Fibroblast of skin of left quadriceps (primary cell): ENCODE data around the gene CFB.
"Not testable (repeated sequence)": the region's sequence is repeated elsewhere in the genome, so short reads cannot be mapped to it uniquely, and the experiment has no call there.

Experiments
- DNase-seq, 2 experiments: peaks; one replicate each; pipeline ENCODE4 v3.0.0-alpha.2; 2013; ENCODE audit warnings: low read depth in 2 of 2

The CFB gene

GRCh38 chr6:31911826-31912585, 33.9 kb upstream of the CFB start:
- DNase-seq, result no peak

GRCh38 chr6:31915351-31915750, 30.5 kb upstream of the CFB start:
- DNase-seq, result no peak

DNA sequence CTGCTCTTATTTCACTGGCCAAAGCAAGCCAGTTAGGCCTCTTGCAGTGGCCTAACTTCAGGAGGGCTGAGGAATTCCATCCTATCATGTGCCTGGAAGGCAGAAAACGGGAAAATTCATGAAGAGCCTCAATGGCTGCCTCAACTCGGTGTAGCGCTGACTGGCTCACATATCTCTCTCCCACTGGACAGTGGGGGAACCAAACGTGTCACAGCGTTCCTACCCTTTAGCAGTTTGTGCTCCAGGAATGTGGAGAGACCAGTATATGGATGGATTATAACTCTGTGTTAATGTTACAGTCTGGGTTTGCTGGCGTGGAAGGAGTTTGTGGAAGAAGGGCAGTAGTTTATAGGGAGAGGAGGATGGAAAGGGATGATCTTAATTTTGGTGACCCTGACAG, 30.1 kb upstream of the CFB start:
- no peak for DNase-seq

DNA sequence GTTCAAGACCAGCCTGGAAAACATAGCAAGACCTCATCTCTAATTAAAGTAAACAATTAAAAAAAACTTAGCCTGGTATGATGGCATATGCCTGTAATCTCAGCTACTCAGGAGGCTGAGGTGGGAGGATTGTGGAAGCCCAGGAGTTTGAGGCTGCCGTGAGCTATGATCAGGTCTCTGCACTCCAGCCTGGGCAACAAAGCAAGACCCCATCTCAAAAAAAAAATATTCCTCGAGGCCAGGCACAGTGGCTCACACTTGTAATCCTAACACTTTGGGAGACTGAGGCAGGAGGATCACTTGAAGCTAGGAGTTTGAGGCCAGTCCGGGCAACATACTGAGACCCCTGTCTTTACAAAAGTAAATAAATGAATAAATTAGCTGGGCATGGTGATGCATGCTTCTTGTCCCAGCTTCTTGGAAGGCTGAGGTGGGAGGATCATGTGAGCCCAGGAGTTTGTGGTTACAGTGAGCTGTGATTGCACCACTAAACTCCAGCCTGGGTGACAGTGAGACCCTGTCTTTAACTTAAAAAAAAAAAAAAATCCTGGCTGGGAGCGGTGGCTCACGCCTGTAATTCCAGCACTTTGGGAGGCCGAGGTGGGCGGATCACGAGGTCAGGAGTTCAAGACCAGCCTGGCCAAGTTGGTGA, 27.7 kb upstream of the CFB start:
- DNase-seq, result no peak

- DNase-seq, result no peak
These were observed 26.1 kb upstream of the CFB start for GRCh38 chr6:31919624-31920303.

DNA sequence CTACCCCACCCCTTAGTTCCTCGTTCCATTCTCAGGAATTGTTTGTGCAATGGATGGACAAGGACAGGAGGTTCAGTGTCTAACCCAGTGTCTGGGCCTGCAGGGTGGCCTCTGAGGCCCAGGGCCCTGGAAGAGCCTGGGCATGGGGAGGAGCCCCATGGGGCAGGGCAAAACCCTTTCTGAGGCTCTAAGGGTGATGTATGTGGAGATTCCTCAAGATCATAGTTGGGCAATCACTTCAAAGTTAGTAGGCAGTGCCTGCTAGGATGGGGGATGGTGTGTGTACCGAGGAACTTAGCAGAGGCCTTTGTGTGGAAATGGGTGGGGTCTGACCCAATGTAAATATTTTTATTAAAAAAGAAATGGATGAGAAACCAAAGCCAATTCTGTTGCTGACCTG, 25.1 kb upstream of the CFB start:
- DNase-seq, result no peak

DNA sequence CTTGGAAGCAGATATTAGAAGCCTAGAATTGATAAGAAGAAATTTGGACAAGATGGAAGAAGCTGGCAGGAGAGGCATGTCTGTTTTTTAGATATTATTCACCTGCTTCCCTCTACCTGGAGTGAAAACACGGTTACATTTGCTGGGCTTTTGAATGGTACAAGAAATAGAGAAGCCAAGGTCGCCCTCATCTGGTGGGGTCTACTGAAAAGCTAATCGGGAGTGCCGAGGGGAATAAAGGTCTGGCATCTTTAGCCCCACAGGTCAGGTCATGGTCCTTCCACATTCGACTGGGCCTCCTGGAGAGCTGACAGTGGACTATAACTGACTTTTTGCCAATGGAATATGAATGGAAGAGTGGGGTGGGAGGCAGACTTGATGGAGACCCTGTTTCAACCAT, 23.0 kb upstream of the CFB start:
- DNase-seq, result no peak

DNA sequence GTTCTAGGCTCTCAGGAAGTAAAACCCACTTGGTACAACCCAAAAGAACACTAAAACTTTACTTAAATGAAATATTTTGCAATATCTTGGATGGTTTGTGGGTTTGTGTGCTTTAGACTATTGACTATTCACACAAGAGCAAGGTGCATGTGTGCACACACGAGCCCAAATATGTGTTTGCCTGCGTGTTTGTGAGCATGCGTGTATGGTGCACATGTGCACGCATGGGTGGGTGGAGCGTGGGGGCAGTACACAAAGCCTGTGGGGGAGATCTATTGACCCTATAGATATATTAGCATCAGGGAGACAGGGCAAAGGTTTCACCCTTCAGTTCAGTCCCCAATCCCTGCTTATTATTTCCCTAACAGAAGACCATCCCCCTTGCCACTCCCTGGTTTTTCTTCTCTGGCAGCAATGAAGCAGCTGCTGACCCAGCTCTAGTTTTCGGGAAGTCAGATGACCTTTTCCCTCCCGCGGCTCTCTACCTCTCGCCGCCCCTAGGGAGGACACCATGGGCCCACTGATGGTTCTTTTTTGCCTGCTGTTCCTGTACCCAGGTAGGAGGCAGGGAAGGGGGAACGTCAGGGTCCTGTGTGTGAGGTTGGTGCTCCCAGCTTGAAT, 18.5 kb upstream of the CFB start, which contains the start of gene C2:
C2 (plus strand) TSS at position 476 of the 621 bp plus-strand sequence; CDS start at position 512, 36 bp downstream.
- DNase-seq, result no peak

GRCh38 chr6:31927863-31928671, 17.8 kb upstream of the CFB start:
- no peak for DNase-seq

- DNase-seq, result no peak
These were observed 17.3 kb upstream of the CFB start for GRCh38 chr6:31928672-31928939.

DNA sequence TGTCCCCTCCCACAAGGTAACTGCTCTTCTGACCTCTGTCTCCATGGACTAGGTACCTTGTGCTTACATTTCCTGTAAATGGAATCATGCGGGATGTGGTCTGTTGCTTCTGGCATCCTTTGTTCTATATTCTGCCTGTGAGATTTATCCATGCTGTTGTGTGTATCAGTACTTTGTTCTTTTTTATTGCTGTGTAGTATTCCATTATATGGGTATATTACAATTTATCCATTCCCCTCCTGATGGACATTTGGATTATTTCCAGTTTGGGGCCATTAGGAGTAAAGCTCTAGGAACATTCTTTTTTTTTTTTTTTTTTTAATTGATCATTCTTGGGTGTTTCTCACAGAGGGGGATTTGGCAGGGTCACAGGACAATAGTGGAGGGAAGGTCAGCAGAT, 14.9 kb upstream of the CFB start:
- DNase-seq, result no peak

DNA sequence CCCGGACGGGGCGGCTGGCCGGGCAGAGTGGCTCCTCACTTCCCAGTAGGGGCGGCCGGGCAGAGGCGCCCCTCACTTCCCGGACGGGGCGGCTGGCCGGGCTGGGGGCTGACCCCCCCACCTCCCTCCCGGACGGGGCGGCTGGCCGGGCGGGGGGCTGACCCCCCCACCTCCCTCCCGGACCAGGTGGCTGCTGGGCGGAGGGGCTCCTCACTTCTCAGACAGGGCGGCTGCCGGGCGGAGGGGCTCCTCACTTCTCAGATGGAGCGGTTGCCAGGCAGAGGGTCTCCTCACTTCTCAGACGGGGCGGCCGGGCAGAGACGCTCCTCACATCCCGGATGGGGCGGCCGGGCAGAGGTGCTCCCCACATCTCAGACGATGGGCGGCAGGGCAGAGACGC, 13.8 kb upstream of the CFB start:
- not testable (repeated sequence) for DNase-seq

GRCh38 chr6:31933537-31933936, 12.4 kb upstream of the CFB start:
- DNase-seq, result no peak

GRCh38 chr6:31935021-31935420, 10.9 kb upstream of the CFB start:
- no peak for DNase-seq

- no peak for DNase-seq
These were observed 10.1 kb upstream of the CFB start for GRCh38 chr6:31935823-31936222.

- DNase-seq, result no peak
These were observed 5.6 kb upstream of the CFB start for GRCh38 chr6:31940256-31940664.

GRCh38 chr6:31943742-31944141, 2.2 kb upstream of the CFB start:
- no peak for DNase-seq

GRCh38 chr6:31945154-31945506, 765 bp upstream of the CFB start:
- no peak for DNase-seq

DNA sequence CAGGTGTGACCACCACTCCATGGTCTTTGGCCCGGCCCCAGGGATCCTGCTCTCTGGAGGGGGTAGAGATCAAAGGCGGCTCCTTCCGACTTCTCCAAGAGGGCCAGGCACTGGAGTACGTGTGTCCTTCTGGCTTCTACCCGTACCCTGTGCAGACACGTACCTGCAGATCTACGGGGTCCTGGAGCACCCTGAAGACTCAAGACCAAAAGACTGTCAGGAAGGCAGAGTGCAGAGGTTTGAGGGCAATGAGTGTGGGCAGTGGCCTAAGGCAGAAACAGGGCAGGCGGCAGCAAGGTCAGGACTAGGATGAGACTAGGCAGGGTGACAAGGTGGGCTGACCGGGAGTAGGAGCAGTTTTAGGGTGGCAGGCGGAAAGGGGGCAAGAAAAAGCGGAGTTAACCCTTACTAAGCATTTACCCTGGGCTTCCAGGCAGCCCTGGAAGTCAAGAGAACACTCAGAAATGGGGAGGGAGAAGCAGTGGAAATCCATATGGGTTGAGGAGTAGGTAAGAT, 533 bp downstream of the CFB start:
- DNase-seq, result no peak

DNA sequence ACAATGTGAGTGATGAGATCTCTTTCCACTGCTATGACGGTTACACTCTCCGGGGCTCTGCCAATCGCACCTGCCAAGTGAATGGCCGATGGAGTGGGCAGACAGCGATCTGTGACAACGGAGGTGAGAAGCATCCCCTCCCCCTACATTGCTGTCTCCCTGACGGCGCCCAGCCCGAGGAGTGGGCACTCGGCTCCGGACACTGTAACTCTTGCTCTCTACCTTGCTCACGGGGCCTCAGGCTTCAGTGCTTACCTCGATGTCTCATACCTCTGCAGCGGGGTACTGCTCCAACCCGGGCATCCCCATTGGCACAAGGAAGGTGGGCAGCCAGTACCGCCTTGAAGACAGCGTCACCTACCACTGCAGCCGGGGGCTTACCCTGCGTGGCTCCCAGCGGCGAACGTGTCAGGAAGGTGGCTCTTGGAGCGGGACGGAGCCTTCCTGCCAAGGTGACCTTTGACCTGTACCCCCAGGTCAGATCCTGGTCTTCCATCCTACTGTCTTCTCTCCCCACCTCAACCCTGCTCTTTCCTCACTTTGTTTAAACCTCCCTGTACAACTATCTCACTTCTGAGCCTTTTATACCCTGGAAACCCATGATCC, 1.3 kb downstream of the CFB start:
- DNase-seq, result no peak

DNA sequence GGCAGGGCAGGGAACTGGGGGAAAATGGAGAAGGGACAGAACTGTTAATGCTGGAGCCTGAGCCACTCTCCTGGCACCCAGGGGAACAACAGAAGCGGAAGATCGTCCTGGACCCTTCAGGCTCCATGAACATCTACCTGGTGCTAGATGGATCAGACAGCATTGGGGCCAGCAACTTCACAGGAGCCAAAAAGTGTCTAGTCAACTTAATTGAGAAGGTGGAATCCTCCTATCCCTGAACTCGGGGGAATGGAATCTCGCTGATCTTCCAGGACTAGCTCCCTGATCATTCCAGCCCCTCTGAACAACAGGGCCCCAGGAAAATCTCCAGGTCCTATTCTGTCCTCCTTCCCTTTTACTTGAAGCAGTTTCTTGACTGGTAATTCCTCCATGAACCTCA, 2.0 kb downstream of the CFB start:
- DNase-seq, result no peak
